Astrocyte (in vitro differentiated cells and primary cell): ENCODE data around the gene NFATC1.

ENCODE experiments used
- CTCF ChIP-seq: IDR thresholded peaks from 2 replicates; pipeline ENCODE4 v1.5.1; 2011; ENCODE audit warnings: low read depth, mild to moderate bottlenecking, inconsistent platforms, low read length, moderate library complexity; ENCODE audit not compliant: insufficient read depth
- EZH2 ChIP-seq: IDR thresholded peaks from 2 replicates; pipeline ENCODE4 v1.6.1; 2012; ENCODE audit warnings: mild to moderate bottlenecking, low read length, inconsistent platforms; ENCODE audit not compliant: insufficient read depth

- TF ChIP-seq CTCF (no peak), EZH2 (no peak)
Measured at GRCh38 chr18:79548986-79549637, 153.4 kb downstream of the NFATC1 start.
